Measurements from ENCODE around the gene CXCL11.
"Not testable (repeated sequence)": the region's sequence is repeated elsewhere in the genome, so short reads cannot be mapped to it uniquely, and the experiment has no call there.

The CXCL11 gene

GRCh38 chr4:76043306-76043705, 7.4 kb upstream of the CXCL11 start:
- DNase-seq (ENCODE audit: low read depth in 2 of 3, low spot score in 2 of 3), result not testable (repeated sequence)

GRCh38 chr4:76042241-76042998, 6.5 kb upstream of the CXCL11 start:
- not testable (repeated sequence) for DNase-seq (ENCODE audit: low read depth in 2 of 3, low spot score in 2 of 3)

GRCh38 chr4:76036855-76037254, 985 bp upstream of the CXCL11 start:
- no peak for DNase-seq (ENCODE audit: low read depth in 2 of 3, low spot score in 2 of 3)

GRCh38 chr4:76035141-76035540, 729 bp downstream of the CXCL11 start:
- DNase-seq (ENCODE audit: low read depth in 2 of 3, low spot score in 2 of 3), result no peak

- DNase-seq (ENCODE audit: low read depth in 2 of 3, low spot score in 2 of 3), result no peak
Measured at GRCh38 chr4:76029300-76029699, 6.6 kb downstream of the CXCL11 start.

GRCh38 chr4:76028350-76028765, 7.5 kb downstream of the CXCL11 start:
- DNase-seq (ENCODE audit: low read depth in 2 of 3, low spot score in 2 of 3), result no peak

- no peak for DNase-seq (ENCODE audit: low read depth in 2 of 3, low spot score in 2 of 3)
Measured at GRCh38 chr4:76024065-76024464, 11.8 kb downstream of the CXCL11 start.

- no peak for DNase-seq (ENCODE audit: low read depth in 2 of 3, low spot score in 2 of 3)
Measured at GRCh38 chr4:76023389-76023788, 12.5 kb downstream of the CXCL11 start, which contains the start of gene CXCL10. TSS of gene CXCL10 (minus strand) at chr4:76023497. CDS start at chr4:76023431, 66 bp downstream.

GRCh38 chr4:76022677-76023076, 13.2 kb downstream of the CXCL11 start:
- DNase-seq (ENCODE audit: low read depth in 2 of 3, low spot score in 2 of 3), result no peak

- no peak for DNase-seq (ENCODE audit: low read depth in 2 of 3, low spot score in 2 of 3)
Measured at GRCh38 chr4:76022031-76022430, 13.8 kb downstream of the CXCL11 start.

- no peak for DNase-seq (ENCODE audit: low read depth in 2 of 3, low spot score in 2 of 3)
Measured at GRCh38 chr4:76017056-76017686, 18.7 kb downstream of the CXCL11 start.

- DNase-seq (ENCODE audit: low read depth in 2 of 3, low spot score in 2 of 3), result no peak
Measured at GRCh38 chr4:76016393-76016792, 19.5 kb downstream of the CXCL11 start.

- DNase-seq (ENCODE audit: low read depth in 2 of 3, low spot score in 2 of 3), result no peak
Measured at GRCh38 chr4:76013540-76013939, 22.3 kb downstream of the CXCL11 start.

GRCh38 chr4:76012388-76012801, 23.5 kb downstream of the CXCL11 start:
- DNase-seq (ENCODE audit: low read depth in 2 of 3, low spot score in 2 of 3), result no peak

GRCh38 chr4:76011700-76012387, 24.0 kb downstream of the CXCL11 start:
- DNase-seq (ENCODE audit: low read depth in 2 of 3, low spot score in 2 of 3), result no peak

- no peak for DNase-seq (ENCODE audit: low read depth in 2 of 3, low spot score in 2 of 3)
Measured at GRCh38 chr4:76011018-76011670, 24.7 kb downstream of the CXCL11 start.

- no peak for DNase-seq (ENCODE audit: low read depth in 2 of 3, low spot score in 2 of 3)
Measured at GRCh38 chr4:76010576-76010975, 25.3 kb downstream of the CXCL11 start.

GRCh38 chr4:76009311-76009710, 26.6 kb downstream of the CXCL11 start:
- no peak for DNase-seq (ENCODE audit: low read depth in 2 of 3, low spot score in 2 of 3)

GRCh38 chr4:76007089-76007862, 28.6 kb downstream of the CXCL11 start, which contains the start of gene CXCL9:
TSS of gene CXCL9 (minus strand) at chr4:76007509. CDS start at chr4:76007449, 60 bp downstream.
- DNase-seq (ENCODE audit: low read depth in 2 of 3, low spot score in 2 of 3), result no peak

GRCh38 chr4:76003620-76004019, 32.2 kb downstream of the CXCL11 start:
- DNase-seq (ENCODE audit: low read depth in 2 of 3, low spot score in 2 of 3), result no peak

GRCh38 chr4:76003035-76003434, 32.8 kb downstream of the CXCL11 start:
- no peak for DNase-seq (ENCODE audit: low read depth in 2 of 3, low spot score in 2 of 3)

Measured in activated CD8-positive, alpha-beta memory T cell treated with anti-CD3 and anti-CD28 coated beads for 48 hours (primary cell).